GM12878 (cell line): ENCODE measurements around the gene EHMT2. TPM values are rescaled to one million over a fixed set of nuclear protein-coding genes. Genes with fewer than 3 reads are reported as not detected.

Experiments used
- ASH2L ChIP-seq: fragments of 300-600, 200-600 bp; sonication (generic); IDR thresholded peaks from 2 replicates; pipeline ENCODE4 v1.6.1; 2017; ENCODE audit warnings: low read depth, mild to moderate bottlenecking, borderline replicate concordance
- BMI1 ChIP-seq: fragments of 450-650 bp; IDR thresholded peaks from 2 replicates; pipeline ENCODE4 v1.6.1; 2016; ENCODE audit warnings: mild to moderate bottlenecking, moderate library complexity, borderline replicate concordance
- EED ChIP-seq: sonication (generic); IDR thresholded peaks from 2 replicates; pipeline ENCODE4 v1.6.1; 2016; ENCODE audit warnings: antibody characterized with exemption, low read depth
- NFIC ChIP-seq: IDR thresholded peaks from 2 replicates; pipeline ENCODE4 v1.6.1; 2012; ENCODE audit warnings: low read depth, mild to moderate bottlenecking, inconsistent platforms, low read length, moderate library complexity
- NR2C2 ChIP-seq: IDR thresholded peaks from 2 replicates; pipeline ENCODE4 v1.6.1; 2011; ENCODE audit warnings: borderline replicate concordance, low read depth; ENCODE audit not compliant: control insufficient read depth, insufficient read length
- POU2F2 ChIP-seq: IDR thresholded peaks from 3 replicates; pipeline ENCODE4 v1.6.1; 2011; ENCODE audit warnings: low read depth, mild to moderate bottlenecking, low read length, borderline replicate concordance
- RFX5 ChIP-seq: IDR thresholded peaks from 2 replicates; pipeline ENCODE4 v1.6.1; 2011; ENCODE audit warnings: low read depth, low read length, improper control_type of control experiment
- ZNF207 ChIP-seq: fragments of 450-650 bp; IDR thresholded peaks from 2 replicates; pipeline ENCODE4 v1.6.1; 2014; ENCODE audit warnings: antibody characterized with exemption, mild to moderate bottlenecking, borderline replicate concordance
- ZNF24 ChIP-seq: fragments of 450-650 bp; IDR thresholded peaks from 2 replicates; pipeline ENCODE4 v1.6.1; 2017; ENCODE audit warnings: antibody characterized with exemption, mild to moderate bottlenecking
- polyA plus RNA-seq, 11 experiments: library from polyadenylated mRNA; depleted of rRNA in 4 of 11; unstranded in 6 of 11; stranded (reverse) in 5 of 11; fragments of >200 nt; fragmentation: Nextera tagmentation in 4 of 11; fragmentation: Illumina TruSeq in 1 of 11; extraction: Ambion mirVana in 4 of 11; extraction: Trizol in 1 of 11; gene quantifications; 1 replicate in 1 of 11; 2 replicates in 10 of 11; pipeline versions ENCODE4 v1.2.1 to v1.2.3, GENCODE V29; 2011 to 2016; ENCODE audit warnings: inconsistent platforms in 2 of 11, missing spikeins in 2 of 11, low read depth in 1 of 11
- total RNA-seq, 4 experiments: library from RNA; depleted of rRNA in 3 of 4; stranded (reverse); fragments of >200 nt in 3 of 4; fragmentation: Illumina TruSeq in 1 of 4; extraction: Trizol in 1 of 4; gene quantifications; 2 replicates each; pipeline versions ENCODE4 v1.2.1 to v1.2.3, GENCODE V29; 2013 to 2021
- TF ChIP-seq, protein P1 (sequence below), 3 experiments: IDR thresholded peaks in 2 of 3; conservative IDR thresholded peaks in 1 of 3; 2 replicates each; pipeline ENCODE4 v1.5.1; 2011; ENCODE audit warnings: low read depth in 3 of 3, low read length in 3 of 3, mild to moderate bottlenecking in 3 of 3, control low read depth in 2 of 3, moderate library complexity in 2 of 3, inconsistent platforms in 1 of 3, mixed read lengths in 1 of 3; ENCODE audit not compliant: control insufficient read depth in 2 of 3, insufficient read depth in 1 of 3; ENCODE audit errors: extremely low read depth in 1 of 3
- TF ChIP-seq, protein P2 (sequence below): fragments of 450-650 bp; IDR thresholded peaks from 2 replicates; pipeline ENCODE4 v1.6.1; 2017; ENCODE audit warnings: mild to moderate bottlenecking, low read depth, inconsistent platforms; ENCODE audit not compliant: poor library complexity, severe bottlenecking
- TF ChIP-seq, protein P3 (sequence below): fragments of 450-650 bp; IDR thresholded peaks from 2 replicates; pipeline ENCODE4 v1.6.1; 2017; ENCODE audit warnings: antibody characterized with exemption, mild to moderate bottlenecking, moderate library complexity
- TF ChIP-seq, protein P4 (sequence below): IDR thresholded peaks from 2 replicates; pipeline ENCODE4 v1.6.1; 2011; ENCODE audit warnings: borderline replicate concordance, low read depth, mild to moderate bottlenecking, moderate library complexity, low read length; ENCODE audit not compliant: insufficient read depth, poor library complexity, severe bottlenecking
- TF ChIP-seq, protein P5 (sequence below): fragments of 150-350 bp; IDR thresholded peaks from 2 replicates; pipeline ENCODE4 v1.6.1; 2014; ENCODE audit warnings: mild to moderate bottlenecking, low read depth, low read length
- TF ChIP-seq, protein P6 (sequence below): fragments of 450-650 bp; conservative IDR thresholded peaks from 2 replicates; pipeline ENCODE4 v1.6.1; 2017; ENCODE audit warnings: mild to moderate bottlenecking, moderate library complexity

EHMT2 gene
- total and polyA plus RNA-seq, 10 of the 15 experiments (the other 5 are each of a cell fraction or from before 2014, with no cell fraction given), result 1.7 to 53.2 (median 36.3) TPM

DNA sequence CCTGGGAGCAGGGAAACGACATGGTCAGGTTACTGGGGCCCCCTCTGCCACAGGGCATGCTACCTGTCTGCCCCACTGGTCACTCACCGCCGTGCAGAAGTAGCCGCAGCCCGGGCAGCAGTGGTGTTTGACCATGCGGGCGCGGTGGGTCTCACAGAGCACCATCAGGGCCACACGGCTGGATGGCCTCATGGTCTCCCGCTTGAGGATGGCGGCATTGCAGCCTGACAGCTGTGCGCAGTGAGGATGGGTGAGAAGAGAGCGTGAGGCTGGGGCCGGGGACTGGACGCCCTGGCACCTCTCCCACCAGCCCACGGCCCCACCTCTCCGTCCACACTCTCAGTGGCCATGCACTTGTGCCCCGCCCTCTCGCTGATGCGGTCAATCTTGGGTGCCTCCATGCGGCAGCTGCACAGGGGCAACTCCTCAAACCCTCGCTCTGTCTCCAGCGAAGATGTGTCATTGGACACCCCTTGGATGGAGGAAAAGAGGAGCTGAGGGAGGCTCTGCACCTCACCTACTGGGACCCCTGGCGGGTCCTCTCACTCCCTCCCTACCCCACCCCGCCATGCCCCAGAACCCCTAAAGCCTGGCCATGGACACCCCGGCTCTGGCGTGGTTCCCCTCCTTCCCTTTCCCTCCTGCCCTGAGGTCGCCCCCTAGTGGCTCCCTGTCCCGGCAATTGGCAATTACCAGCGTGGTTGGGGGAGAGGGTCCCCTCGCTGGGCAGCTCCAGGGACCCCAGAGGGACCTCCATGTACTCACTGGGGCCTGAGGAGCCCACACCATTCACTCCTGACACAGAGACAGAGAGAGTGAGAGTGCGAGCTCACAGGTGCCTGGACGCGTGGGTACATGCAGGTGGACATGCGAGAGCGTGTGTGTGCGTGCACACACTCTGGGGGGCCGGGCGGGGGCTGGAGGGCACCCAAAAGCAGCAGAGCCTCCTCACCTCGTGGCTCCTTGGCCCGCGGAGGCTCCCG is 8.9 kb downstream of the EHMT2 start (continued):
- TF ChIP-seq, protein P1, sequence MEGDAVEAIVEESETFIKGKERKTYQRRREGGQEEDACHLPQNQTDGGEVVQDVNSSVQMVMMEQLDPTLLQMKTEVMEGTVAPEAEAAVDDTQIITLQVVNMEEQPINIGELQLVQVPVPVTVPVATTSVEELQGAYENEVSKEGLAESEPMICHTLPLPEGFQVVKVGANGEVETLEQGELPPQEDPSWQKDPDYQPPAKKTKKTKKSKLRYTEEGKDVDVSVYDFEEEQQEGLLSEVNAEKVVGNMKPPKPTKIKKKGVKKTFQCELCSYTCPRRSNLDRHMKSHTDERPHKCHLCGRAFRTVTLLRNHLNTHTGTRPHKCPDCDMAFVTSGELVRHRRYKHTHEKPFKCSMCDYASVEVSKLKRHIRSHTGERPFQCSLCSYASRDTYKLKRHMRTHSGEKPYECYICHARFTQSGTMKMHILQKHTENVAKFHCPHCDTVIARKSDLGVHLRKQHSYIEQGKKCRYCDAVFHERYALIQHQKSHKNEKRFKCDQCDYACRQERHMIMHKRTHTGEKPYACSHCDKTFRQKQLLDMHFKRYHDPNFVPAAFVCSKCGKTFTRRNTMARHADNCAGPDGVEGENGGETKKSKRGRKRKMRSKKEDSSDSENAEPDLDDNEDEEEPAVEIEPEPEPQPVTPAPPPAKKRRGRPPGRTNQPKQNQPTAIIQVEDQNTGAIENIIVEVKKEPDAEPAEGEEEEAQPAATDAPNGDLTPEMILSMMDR (IDR thresholded peaks at IDR 0.05 in 2 of 3, conservative IDR thresholded peaks at IDR 0.05 in 1 of 3; ENCODE audit: control insufficient read depth in 2 of 3, extremely low read depth in 1 of 3, insufficient read depth in 1 of 3, low read depth in 3 of 3, low read length in 3 of 3), result peak; percentile 53 to 84 (median 74)
- TF ChIP-seq, protein P2, sequence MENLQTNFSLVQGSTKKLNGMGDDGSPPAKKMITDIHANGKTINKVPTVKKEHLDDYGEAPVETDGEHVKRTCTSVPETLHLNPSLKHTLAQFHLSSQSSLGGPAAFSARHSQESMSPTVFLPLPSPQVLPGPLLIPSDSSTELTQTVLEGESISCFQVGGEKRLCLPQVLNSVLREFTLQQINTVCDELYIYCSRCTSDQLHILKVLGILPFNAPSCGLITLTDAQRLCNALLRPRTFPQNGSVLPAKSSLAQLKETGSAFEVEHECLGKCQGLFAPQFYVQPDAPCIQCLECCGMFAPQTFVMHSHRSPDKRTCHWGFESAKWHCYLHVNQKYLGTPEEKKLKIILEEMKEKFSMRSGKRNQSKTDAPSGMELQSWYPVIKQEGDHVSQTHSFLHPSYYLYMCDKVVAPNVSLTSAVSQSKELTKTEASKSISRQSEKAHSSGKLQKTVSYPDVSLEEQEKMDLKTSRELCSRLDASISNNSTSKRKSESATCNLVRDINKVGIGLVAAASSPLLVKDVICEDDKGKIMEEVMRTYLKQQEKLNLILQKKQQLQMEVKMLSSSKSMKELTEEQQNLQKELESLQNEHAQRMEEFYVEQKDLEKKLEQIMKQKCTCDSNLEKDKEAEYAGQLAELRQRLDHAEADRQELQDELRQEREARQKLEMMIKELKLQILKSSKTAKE, result no peak
- no peak for TF ChIP-seq NR2C2
- TF ChIP-seq, protein P3, sequence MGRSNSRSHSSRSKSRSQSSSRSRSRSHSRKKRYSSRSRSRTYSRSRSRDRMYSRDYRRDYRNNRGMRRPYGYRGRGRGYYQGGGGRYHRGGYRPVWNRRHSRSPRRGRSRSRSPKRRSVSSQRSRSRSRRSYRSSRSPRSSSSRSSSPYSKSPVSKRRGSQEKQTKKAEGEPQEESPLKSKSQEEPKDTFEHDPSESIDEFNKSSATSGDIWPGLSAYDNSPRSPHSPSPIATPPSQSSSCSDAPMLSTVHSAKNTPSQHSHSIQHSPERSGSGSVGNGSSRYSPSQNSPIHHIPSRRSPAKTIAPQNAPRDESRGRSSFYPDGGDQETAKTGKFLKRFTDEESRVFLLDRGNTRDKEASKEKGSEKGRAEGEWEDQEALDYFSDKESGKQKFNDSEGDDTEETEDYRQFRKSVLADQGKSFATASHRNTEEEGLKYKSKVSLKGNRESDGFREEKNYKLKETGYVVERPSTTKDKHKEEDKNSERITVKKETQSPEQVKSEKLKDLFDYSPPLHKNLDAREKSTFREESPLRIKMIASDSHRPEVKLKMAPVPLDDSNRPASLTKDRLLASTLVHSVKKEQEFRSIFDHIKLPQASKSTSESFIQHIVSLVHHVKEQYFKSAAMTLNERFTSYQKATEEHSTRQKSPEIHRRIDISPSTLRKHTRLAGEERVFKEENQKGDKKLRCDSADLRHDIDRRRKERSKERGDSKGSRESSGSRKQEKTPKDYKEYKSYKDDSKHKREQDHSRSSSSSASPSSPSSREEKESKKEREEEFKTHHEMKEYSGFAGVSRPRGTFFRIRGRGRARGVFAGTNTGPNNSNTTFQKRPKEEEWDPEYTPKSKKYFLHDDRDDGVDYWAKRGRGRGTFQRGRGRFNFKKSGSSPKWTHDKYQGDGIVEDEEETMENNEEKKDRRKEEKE, result no peak
- TF ChIP-seq RFX5, result no peak
- TF ChIP-seq EED, result no peak
- TF ChIP-seq, protein P4, sequence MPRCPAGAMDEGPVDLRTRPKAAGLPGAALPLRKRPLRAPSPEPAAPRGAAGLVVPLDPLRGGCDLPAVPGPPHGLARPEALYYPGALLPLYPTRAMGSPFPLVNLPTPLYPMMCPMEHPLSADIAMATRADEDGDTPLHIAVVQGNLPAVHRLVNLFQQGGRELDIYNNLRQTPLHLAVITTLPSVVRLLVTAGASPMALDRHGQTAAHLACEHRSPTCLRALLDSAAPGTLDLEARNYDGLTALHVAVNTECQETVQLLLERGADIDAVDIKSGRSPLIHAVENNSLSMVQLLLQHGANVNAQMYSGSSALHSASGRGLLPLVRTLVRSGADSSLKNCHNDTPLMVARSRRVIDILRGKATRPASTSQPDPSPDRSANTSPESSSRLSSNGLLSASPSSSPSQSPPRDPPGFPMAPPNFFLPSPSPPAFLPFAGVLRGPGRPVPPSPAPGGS, result peak; percentile 69
- TF ChIP-seq, protein P5, sequence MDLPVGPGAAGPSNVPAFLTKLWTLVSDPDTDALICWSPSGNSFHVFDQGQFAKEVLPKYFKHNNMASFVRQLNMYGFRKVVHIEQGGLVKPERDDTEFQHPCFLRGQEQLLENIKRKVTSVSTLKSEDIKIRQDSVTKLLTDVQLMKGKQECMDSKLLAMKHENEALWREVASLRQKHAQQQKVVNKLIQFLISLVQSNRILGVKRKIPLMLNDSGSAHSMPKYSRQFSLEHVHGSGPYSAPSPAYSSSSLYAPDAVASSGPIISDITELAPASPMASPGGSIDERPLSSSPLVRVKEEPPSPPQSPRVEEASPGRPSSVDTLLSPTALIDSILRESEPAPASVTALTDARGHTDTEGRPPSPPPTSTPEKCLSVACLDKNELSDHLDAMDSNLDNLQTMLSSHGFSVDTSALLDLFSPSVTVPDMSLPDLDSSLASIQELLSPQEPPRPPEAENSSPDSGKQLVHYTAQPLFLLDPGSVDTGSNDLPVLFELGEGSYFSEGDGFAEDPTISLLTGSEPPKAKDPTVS, result no peak
- TF ChIP-seq ZNF24, result no peak
- TF ChIP-seq, protein P6, sequence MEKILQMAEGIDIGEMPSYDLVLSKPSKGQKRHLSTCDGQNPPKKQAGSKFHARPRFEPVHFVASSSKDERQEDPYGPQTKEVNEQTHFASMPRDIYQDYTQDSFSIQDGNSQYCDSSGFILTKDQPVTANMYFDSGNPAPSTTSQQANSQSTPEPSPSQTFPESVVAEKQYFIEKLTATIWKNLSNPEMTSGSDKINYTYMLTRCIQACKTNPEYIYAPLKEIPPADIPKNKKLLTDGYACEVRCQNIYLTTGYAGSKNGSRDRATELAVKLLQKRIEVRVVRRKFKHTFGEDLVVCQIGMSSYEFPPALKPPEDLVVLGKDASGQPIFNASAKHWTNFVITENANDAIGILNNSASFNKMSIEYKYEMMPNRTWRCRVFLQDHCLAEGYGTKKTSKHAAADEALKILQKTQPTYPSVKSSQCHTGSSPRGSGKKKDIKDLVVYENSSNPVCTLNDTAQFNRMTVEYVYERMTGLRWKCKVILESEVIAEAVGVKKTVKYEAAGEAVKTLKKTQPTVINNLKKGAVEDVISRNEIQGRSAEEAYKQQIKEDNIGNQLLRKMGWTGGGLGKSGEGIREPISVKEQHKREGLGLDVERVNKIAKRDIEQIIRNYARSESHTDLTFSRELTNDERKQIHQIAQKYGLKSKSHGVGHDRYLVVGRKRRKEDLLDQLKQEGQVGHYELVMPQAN, result no peak
- no peak for TF ChIP-seq ZNF207
- TF ChIP-seq NFIC, result no peak
- no peak for TF ChIP-seq BMI1
- TF ChIP-seq POU2F2, result no peak
- no peak for TF ChIP-seq ASH2L
